GM19328 (cell line): ENCODE measurements around the gene EIF4G2.
"Not testable (repeated sequence)": the region's sequence is repeated elsewhere in the genome, so short reads cannot be mapped to it uniquely, and the experiment has no call there.

Experiments used
- ATAC-seq: cut with Tn5 transposase; IDR thresholded peaks from one replicate; pipeline ENCODE4 v1.9.1; 2021; ENCODE audit warnings: mild to moderate bottlenecking, moderate library complexity; ENCODE audit not compliant: unreplicated experiment

The EIF4G2 gene

GRCh38 chr11:10808553-10809372 is at the start of gene EIF4G2:
TSS of gene EIF4G2 (minus strand) at chr11:10808926.
- peak; percentile 92 for ATAC-seq

- ATAC-seq = peak; percentile 87
These were observed 49.1 kb upstream of the EIF4G2 start, which contains the start of gene ZBED5 for GRCh38 chr11:10857709-10858438. TSS of gene ZBED5 (minus strand) at chr11:10858053. CDS start at chr11:10854945, 3,108 bp downstream.

GRCh38 chr11:10857459-10857708 is 48.7 kb upstream of the EIF4G2 start:
- peak; percentile 19 for ATAC-seq

GRCh38 chr11:10856689-10857458 is 48.1 kb upstream of the EIF4G2 start:
- no peak for ATAC-seq

GRCh38 chr11:10855295-10855694 is 46.6 kb upstream of the EIF4G2 start:
- ATAC-seq = no peak

- no peak for ATAC-seq
These were observed 39.5 kb upstream of the EIF4G2 start for GRCh38 chr11:10847960-10848860.

GRCh38 chr11:10846660-10847059 is 37.9 kb upstream of the EIF4G2 start:
- no peak for ATAC-seq

- no peak for ATAC-seq
These were observed 36.9 kb upstream of the EIF4G2 start for GRCh38 chr11:10845589-10845988.

- no peak for ATAC-seq
These were observed 36.1 kb upstream of the EIF4G2 start for GRCh38 chr11:10844796-10845195.

GRCh38 chr11:10844356-10844755 is 35.6 kb upstream of the EIF4G2 start:
- no peak for ATAC-seq

GRCh38 chr11:10838881-10839280 is 30.2 kb upstream of the EIF4G2 start:
- no peak for ATAC-seq

- ATAC-seq = no peak
These were observed 29.4 kb upstream of the EIF4G2 start for GRCh38 chr11:10838083-10838482.

GRCh38 chr11:10836884-10837283 is 28.2 kb upstream of the EIF4G2 start:
- not testable (repeated sequence) for ATAC-seq

- no peak for ATAC-seq
These were observed 20.4 kb upstream of the EIF4G2 start for GRCh38 chr11:10829139-10829538.

- no peak for ATAC-seq
These were observed 19.7 kb upstream of the EIF4G2 start for GRCh38 chr11:10828402-10828801.

GRCh38 chr11:10824888-10825287 is 16.2 kb upstream of the EIF4G2 start:
- ATAC-seq = peak; percentile 67

- ATAC-seq = no peak
These were observed 14.4 kb upstream of the EIF4G2 start for GRCh38 chr11:10823152-10823579.

- ATAC-seq = not testable (repeated sequence)
These were observed 13.8 kb upstream of the EIF4G2 start for GRCh38 chr11:10822491-10822890.

GRCh38 chr11:10818594-10818993 is 9.9 kb upstream of the EIF4G2 start:
- no peak for ATAC-seq

- ATAC-seq = no peak
These were observed 5.2 kb upstream of the EIF4G2 start for GRCh38 chr11:10813945-10814344.
